Hepatocyte (in vitro differentiated cells): Measurements from ENCODE around the gene PSMA7.

Experiments used
- CTCF ChIP-seq: fragments of 200-600 bp; sonication (generic); IDR thresholded peaks from 2 replicates; pipeline ENCODE4 v1.5.1; 2016; ENCODE audit warnings: antibody characterized with exemption, mild to moderate bottlenecking; ENCODE audit not compliant: poor library complexity
- EZH2phosphoT487 ChIP-seq: fragments of 200-600 bp; sonication (generic); IDR thresholded peaks from one replicate; pipeline ENCODE4 v1.6.1; 2018; ENCODE audit warnings: antibody characterized with exemption, mild to moderate bottlenecking, low read depth, moderate library complexity; ENCODE audit not compliant: unreplicated experiment, severe bottlenecking

- no peak for TF ChIP-seq CTCF
- TF ChIP-seq EZH2phosphoT487, result no peak
Measured at GRCh38 chr20:62088258-62089127, 54.7 kb downstream of the PSMA7 start.
